HG02610 (cell line): ENCODE results near the gene PLXNB1.
"Not testable (repeated sequence)": the region's sequence is repeated elsewhere in the genome, so short reads cannot be mapped to it uniquely, and the experiment has no call there.

Experiments
- ATAC-seq: cut with Tn5 transposase; IDR thresholded peaks from one replicate; pipeline ENCODE4 v1.9.1; 2021; ENCODE audit warnings: mild to moderate bottlenecking, moderate library complexity; ENCODE audit not compliant: unreplicated experiment

The PLXNB1 gene, protein sequence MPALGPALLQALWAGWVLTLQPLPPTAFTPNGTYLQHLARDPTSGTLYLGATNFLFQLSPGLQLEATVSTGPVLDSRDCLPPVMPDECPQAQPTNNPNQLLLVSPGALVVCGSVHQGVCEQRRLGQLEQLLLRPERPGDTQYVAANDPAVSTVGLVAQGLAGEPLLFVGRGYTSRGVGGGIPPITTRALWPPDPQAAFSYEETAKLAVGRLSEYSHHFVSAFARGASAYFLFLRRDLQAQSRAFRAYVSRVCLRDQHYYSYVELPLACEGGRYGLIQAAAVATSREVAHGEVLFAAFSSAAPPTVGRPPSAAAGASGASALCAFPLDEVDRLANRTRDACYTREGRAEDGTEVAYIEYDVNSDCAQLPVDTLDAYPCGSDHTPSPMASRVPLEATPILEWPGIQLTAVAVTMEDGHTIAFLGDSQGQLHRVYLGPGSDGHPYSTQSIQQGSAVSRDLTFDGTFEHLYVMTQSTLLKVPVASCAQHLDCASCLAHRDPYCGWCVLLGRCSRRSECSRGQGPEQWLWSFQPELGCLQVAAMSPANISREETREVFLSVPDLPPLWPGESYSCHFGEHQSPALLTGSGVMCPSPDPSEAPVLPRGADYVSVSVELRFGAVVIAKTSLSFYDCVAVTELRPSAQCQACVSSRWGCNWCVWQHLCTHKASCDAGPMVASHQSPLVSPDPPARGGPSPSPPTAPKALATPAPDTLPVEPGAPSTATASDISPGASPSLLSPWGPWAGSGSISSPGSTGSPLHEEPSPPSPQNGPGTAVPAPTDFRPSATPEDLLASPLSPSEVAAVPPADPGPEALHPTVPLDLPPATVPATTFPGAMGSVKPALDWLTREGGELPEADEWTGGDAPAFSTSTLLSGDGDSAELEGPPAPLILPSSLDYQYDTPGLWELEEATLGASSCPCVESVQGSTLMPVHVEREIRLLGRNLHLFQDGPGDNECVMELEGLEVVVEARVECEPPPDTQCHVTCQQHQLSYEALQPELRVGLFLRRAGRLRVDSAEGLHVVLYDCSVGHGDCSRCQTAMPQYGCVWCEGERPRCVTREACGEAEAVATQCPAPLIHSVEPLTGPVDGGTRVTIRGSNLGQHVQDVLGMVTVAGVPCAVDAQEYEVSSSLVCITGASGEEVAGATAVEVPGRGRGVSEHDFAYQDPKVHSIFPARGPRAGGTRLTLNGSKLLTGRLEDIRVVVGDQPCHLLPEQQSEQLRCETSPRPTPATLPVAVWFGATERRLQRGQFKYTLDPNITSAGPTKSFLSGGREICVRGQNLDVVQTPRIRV (N-terminal part only)

DNA sequence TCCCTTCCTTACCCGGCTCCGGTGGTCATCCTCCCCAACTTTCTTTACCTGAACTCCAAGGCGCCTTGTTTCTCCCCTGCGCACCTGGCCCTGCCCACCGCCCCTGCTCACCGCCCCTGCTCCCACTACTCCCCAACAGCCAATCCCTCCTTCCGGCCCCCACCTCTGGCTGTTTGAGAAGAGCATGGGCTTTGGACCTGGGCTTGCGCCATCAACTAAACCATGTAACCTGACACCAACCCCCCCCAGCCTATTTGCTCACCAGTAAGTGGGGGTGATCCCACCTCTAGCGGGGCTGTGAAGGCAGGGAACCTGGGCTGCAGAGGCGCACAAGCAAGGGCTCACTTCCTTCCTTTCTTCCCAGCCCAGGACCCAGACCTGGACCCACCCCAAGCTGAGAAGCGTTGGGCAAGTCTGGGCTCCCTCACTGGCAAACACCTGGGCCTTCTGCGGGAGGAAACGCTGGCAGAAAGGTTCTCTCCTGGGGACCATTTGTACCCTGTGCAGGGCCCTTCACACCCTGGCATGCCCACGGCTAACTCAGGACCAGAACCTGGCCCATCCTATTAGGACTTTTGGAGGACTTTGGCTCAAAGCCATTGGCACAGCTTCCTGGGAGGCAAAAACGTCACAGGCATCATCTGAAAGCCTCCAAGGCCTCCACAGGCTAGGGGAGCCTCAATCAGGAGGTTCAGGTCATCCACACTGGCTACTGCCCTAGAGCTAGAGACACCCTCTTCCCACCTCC, at the start of gene PLXNB1:
PLXNB1 (minus strand) TSS at position 127 of the 748 bp plus-strand sequence. CDS start 5,475 bp downstream, outside the sequence.
- no peak for ATAC-seq

DNA sequence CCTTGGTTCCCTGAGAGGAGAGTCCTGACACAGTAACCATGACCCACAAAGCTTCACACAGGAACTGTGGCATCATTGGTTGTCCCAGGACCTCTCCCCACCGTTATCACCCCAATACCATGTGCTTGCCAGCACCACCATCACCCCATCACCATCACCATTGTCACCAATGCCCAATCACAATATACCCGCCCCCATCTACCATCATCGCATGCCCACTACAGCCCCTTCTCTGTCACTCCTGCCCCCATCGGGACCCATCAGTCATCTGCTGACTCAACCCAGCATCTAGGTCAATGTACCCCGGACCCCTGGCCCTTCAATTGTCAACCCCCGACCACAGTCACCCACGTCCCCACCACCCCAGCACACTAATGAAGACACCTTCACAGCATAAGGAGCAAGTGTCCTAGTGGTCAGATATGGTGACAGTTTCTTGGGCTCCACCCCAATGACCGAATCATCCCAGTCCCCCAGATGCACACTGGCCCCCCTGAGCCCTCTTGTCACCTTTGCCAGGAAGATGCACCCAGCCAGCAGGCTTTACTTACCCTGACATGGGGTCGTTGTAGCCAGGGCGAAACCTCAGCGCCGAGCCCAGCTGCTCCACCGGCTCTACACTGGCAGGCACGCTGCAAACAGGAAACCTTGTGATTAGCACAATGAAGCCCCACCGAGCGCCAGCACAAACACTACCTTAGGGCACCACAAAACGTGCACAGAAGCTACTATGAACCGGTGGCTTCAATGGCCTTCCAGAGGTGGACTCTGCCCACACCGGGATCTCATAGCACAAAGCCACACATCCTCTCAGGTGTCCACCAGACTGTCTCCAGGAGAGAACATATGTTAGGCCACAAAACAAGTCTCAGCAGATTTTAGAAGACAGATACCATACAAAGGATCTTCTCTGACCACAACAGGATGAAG, 49.0 kb upstream of the PLXNB1 start:
- no peak for ATAC-seq

DNA sequence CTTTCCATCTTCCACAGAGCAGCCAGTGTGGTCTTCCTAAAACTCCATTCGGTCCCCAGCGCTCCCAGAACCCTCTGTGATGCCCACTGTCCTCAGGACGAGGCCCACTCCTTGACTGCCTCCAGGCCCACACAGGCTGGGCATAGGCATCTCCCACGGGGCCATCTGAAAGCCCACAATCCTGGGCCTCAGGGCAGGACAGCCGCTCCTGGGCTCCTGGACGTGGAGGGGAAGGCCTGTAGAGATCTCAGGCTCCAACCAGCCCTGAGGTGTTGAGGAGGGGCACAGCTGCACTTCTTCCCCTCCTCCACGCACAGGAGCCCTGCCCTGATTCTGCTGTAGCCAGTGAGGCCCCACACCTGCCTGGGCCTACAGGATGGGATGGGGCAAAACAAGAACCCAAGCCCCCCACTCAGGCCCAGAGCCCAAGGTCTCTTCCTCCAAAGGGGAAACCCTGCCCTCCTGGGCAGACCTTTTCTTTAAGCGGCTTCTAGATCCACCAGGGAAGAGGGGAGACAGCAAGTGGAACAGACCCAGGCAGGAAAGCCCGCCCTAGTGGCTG, 48.2 kb upstream of the PLXNB1 start:
- ATAC-seq: no peak

DNA sequence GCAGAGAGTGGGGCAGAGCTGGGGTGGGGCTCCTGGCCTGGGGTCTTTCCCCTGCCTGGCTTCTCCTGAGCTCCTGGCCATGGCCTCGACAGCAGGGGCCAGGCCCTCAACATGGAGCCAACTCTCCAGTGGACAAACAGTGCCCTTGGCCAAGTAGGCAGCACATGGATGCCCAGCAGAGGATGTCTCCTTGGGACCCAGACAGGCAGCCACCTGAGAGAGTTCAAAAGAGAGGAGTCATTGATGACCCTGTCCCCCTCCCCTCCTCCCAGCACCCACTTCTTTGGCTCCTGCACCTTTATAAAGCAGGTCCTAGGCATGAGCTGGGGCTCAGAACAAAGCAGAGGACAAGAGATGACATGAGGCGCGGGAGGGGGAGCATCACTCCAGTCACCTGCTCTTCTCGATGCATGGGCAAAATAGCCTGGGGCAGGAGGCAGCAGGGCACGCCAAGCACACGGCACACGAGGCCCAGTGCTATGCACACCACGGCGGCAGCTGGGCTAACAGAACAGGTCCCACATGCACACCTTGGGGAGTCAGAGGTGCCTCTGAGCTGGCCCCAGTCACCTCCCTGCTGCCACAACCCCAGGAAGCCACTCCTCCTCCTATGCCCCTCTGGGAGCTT, 46.7 kb upstream of the PLXNB1 start:
- ATAC-seq: no peak

DNA sequence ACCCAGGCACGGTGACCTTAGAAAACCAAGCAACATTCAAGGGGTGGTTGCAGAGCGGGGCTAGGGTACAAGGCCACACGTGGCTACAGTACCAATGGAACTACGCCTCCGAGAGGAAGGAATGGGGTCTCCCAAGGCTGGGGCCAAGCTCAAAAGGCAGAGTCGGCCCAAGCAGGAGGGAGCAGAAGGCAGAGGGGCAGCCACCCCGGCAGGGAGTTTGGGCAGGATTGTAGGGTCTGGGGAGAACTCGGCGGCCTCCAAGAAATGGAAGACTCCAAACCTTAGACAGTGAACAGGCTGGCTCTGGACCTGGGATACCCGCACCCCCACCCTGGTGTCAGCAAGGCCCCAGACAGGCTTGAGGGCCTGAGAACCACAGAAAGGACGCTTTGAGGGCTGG, 45.3 kb upstream of the PLXNB1 start:
- no peak for ATAC-seq

DNA sequence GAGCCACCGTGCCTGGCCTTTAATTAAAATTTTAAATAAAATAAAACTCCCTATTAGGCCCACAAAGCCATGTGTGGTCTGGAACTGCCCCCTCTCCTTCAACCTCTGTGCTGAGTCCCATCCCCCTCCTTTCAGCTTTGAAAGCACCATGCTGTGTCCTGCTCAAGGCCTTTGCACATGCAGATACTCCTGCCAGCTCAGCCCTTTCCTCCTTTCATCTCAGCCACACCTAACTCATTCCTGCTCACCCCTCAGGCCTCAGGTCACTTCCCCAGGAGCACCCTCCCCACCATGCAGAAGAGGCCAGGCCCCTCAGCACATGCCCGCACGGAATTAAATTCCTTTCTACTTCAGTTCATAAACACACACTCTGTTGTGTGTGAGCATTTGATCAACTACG, 44.7 kb upstream of the PLXNB1 start:
- ATAC-seq: no peak

DNA sequence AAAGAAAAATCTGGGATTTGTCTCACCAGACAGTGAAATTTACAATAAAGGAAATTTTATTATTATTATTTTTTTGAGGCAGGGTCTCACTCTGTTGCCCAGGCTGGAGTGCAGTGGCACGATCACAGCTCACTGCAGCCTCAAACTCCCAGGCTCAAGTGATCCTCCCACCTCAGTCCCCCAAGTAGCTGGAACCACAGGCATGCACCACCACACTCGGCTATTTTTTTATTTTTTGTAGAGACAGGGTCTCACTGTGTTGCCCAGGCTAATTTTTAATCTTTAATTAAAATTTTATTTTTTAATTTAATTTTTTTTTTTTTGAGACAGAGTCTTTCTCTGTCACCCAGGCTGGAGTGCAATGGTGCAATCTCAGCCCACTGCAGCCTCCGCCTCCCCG, 44.1 kb upstream of the PLXNB1 start:
- not testable (repeated sequence) for ATAC-seq

DNA sequence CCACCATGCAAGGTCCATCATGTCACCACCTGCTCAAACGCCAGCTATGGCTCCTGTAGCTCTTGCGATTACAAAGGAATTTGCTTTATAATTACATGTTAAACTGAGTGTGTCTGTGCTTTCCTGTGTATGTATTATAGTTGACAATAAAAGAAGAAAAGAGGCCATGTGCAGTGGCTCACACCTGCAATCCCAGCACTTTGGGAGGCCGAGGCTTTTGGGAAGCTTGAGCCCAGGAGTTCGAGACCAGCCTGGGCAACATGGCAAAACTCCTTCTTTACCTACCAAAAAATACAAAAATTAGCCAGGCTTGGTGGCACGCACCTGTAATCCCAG, 43.7 kb upstream of the PLXNB1 start:
- ATAC-seq: no peak

DNA sequence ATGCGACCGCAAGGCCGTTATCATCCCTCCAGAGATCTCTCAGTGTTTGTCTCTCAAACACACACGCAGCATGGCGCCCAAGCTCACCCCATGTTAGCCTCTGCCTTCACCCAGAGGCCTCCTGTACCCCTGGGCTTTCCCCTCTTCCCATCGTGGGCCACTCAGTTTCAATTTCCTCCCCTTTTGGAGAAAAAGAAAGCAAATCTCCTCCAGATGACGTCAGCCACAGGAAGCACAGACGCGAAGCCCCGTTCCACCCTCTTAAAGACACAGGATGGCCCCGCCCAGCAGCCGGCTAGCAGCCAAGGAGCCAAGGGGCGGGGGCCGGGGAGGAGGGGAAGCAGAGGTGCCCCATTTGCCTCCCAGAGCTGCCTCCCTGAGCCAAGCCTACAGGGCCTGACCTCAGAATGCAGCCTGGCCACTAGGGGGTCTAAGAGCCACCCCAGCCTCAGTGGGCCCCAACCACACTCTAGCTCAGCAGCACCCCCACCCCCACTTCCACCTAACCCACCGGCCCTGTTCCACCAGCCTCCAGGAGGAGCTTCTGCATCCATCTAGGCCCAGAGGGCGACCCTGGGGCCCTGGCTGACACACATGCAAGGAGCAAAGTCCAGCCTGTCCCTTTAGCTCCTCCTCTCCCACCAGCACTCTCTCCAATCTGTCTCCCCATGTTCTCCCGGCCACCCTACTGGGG, 43.2 kb upstream of the PLXNB1 start:
- ATAC-seq: peak; percentile 78

DNA sequence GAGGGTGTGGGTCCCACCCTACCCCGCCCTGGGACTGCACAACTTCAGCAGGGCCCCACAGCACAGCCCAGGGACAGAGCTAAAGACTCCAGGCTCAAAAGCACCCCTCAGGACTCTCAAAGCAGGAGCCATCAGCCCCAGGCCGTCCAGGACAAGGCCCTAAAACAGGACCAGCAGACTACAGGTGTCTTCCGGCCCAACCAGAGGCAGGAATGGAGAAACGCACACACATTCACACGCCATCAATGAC, 42.7 kb upstream of the PLXNB1 start:
- peak; percentile 4 for ATAC-seq

DNA sequence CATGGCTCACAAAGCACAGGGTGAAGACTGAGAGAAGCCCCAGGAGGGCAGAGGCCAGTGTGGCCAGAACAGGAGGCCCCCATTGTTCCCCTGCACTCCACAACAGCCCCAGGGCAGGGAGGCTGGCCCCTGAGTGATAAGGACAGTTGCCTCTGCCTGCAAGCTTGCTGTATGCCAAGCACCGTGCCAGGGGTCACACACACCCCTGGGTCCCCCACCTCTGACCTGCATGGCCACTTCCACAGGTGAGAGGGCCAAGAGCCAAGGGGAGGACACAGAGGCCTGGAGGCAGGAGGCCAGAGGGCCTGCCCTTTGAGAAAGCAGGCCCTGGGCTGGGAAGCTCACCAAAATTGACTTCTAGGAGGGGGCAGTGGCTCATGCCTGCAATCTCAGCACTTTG, 40.4 kb upstream of the PLXNB1 start:
- ATAC-seq: no peak

DNA sequence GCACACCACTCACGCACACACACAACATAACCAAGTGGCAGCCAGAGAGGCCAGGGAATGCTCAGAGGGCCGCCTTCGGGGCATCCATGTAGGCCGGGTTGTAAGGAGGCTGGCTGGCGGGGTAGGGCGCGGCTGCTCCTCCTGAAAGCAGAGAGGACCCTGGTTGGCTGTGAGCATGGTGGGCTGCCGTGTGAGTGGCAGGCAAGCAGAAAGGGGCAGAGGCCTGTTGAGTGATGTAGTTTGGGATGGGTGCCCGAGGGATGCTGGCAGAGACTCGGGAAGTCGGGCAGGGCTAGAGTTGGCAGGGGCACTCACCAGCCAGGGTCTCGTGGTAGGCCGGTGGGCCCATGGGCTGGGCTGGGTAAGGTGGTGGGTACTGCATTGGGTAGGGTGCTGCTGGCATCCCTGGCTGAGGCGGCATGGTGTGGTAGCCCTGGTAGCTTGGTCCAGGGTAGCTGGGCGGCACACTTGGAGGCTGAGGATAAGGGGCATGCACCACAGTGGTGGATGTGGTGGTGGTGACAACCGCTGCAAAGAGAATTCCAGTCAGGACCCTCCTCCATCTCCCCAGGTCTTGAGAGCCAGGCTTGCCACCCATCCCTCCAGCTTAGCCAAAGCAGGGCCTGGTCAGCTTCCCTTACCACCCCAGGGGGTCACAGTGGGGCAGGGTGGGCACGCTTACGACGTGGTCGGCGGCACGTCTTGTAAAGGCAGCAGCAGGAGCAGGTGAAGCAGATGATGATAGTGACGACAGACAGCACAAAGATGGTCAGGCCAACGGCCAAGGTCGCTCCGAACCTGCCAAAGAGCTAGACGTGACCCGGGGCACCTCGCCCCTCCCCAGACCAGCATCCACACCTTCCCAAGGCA, 39.4 kb upstream of the PLXNB1 start:
- ATAC-seq: no peak

DNA sequence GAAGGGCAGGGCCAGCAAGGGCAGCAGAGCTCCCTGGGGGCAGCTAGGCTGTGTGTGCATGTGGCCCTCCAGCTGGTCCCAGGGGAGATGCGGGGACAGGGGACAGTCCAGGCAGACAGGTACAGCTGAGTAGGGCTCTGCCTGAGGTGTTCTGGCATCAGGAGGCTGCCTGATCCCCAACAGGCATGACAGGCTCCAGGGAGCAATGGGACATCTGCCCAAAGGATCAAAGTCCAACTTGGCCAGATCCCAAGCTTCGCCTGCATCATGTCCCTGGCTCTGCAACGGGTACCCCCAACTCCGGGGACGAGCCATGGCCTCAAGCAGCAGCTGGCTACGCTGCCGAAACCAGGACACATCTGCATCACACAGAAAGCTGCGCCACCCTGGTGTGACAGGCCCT, 38.4 kb upstream of the PLXNB1 start:
- no peak for ATAC-seq

DNA sequence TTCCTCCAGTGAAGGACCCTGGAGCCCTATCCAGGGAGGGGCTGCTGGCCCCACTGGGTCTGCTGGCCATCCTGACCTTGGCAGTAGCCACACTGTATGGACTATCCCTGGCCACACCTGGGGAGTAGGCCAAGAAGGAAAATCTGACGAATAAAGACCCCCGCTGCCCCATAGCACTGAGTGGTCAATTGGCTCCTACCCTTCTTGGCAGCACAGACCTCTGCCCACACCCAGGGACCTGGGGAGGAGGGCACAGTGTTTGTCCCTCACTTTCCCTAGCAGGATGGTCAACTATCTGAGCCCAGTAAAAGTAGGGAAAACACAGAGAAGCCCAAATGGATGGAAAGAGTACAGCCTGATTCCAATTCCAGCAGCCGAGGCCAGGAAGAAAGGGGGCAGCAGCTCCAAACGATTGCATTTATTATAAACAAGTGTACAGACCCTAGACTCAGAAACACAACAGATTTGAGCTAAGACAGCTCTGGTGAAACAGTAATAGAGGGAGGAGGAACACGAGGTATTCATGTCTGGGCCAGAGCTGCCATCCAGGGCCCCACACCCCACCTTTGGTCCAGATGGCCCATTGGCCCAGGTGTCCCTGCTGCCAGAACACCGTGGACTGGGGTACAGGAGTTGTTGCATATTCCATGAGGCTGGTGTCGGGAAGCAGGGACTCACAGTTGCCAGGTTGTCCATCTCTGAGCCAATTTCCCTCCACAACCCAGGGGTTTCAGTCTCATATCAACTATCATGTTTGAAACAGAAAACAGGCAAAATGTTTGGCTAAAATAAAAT, 37.8 kb upstream of the PLXNB1 start:
- no peak for ATAC-seq

DNA sequence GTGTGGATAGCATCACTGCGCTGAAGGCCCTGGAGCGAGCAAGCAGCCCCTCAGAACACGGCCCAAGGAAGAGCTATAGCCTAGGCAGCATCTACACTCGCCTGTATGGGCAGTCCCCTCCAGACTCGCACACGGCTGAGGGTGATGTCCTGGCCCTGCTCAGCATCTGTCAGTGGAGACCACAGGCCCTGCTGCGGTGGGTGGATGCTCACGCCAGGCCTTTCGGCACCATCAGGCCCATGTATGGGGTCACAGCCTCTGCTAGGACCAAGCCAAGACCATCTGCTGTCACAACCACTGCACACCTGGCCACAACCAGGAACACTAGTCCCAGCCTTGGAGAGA, 37.2 kb upstream of the PLXNB1 start:
- no peak for ATAC-seq

DNA sequence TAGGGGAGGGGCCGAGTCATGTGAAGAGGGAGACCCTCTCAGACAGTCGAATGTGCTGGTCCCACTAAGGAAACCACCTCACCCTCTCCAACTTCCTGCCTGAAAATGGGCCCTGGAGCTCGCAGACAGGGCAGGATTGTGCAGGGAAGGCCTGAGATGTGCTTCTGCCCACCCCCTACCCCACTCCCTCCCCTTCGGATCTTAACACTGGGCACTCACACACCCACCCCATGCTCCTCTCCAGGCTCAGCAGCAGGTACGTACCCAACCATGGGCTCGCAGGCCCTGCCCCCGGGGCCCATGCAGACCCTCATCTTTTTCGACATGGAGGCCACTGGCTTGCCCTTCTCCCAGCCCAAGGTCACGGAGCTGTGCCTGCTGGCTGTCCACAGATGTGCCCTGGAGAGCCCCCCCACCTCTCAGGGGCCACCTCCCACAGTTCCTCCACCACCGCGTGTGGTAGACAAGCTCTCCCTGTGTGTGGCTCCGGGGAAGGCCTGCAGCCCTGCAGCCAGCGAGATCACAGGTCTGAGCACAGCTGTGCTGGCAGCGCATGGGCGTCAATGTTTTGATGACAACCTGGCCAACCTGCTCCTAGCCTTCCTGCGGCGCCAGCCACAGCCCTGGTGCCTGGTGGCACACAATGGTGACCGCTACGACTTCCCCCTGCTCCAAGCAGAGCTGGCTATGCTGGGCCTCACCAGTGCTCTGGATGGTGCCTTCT, 36.7 kb upstream of the PLXNB1 start:
- peak; percentile 10 for ATAC-seq
